IMR-90 (cell line): Measurements from ENCODE around the gene HYI.

Experiments
- CTCF ChIP-seq: conservative IDR thresholded peaks from 2 replicates; pipeline ENCODE4 v1.5.1; 2012; ENCODE audit warnings: mild to moderate bottlenecking, low read depth, low read length, improper control_type of control experiment
- MXI1 ChIP-seq: IDR thresholded peaks from 2 replicates; pipeline ENCODE4 v1.6.1; 2012; ENCODE audit warnings: low read depth, mild to moderate bottlenecking, low read length, moderate library complexity, borderline replicate concordance
- NFE2L2 ChIP-seq: fragments of 150-350 bp; IDR thresholded peaks from 2 replicates; pipeline ENCODE4 v1.6.1; 2016; ENCODE audit warnings: low read depth, mild to moderate bottlenecking, low read length
- POLR2A ChIP-seq: IDR thresholded peaks from 2 replicates; pipeline ENCODE4 v1.6.1; 2012; ENCODE audit warnings: mild to moderate bottlenecking, low read depth, low read length
- RCOR1 ChIP-seq: IDR thresholded peaks from 2 replicates; pipeline ENCODE4 v1.6.1; 2012; ENCODE audit warnings: mild to moderate bottlenecking, low read length, improper control_type of control experiment; ENCODE audit not compliant: insufficient replicate concordance
- RFX5 ChIP-seq: IDR thresholded peaks from 2 replicates; pipeline ENCODE4 v1.8.0; 2012; ENCODE audit warnings: low read depth, mild to moderate bottlenecking, low read length, moderate library complexity
- SMC3 ChIP-seq: fragments of 150-350 bp; IDR thresholded peaks from 2 replicates; pipeline ENCODE4 v1.6.1; 2016; ENCODE audit warnings: low read depth, mild to moderate bottlenecking, antibody characterized with exemption, low read length, moderate library complexity
- USF2 ChIP-seq: fragments of 150-350 bp; IDR thresholded peaks from 2 replicates; pipeline ENCODE4 v1.6.1; 2017; ENCODE audit warnings: mild to moderate bottlenecking, antibody characterized with exemption, low read length, low read depth

GRCh38 chr1:43441894-43442637, 11.7 kb downstream of the HYI start:
- TF ChIP-seq CTCF = no peak
- TF ChIP-seq POLR2A = no peak
- no peak for TF ChIP-seq RFX5
- no peak for TF ChIP-seq MXI1
- TF ChIP-seq USF2 = no peak
- no peak for TF ChIP-seq RCOR1
- TF ChIP-seq SMC3 = no peak
- TF ChIP-seq NFE2L2 = no peak
